Fibroblast of lung (primary cell): Measurements from ENCODE around the gene TNFSF18.

Experiments
- EZH2 ChIP-seq: IDR thresholded peaks from 2 replicates; pipeline ENCODE4 v1.5.1; 2012; ENCODE audit warnings: low read length, control low read depth, mild to moderate bottlenecking; ENCODE audit errors: missing control alignments
- TF ChIP-seq, protein P1 (sequence below), 2 donors: IDR thresholded peaks in 1 of 2; conservative IDR thresholded peaks in 1 of 2; 1 replicate in 1 of 2; 2 replicates in 1 of 2; pipeline ENCODE4 v1.5.1; 2011 to 2012; ENCODE audit warnings: low read length in 2 of 2, control low read depth in 1 of 2, inconsistent platforms in 1 of 2, low read depth in 1 of 2, mild to moderate bottlenecking in 1 of 2

- TF ChIP-seq, protein P1, sequence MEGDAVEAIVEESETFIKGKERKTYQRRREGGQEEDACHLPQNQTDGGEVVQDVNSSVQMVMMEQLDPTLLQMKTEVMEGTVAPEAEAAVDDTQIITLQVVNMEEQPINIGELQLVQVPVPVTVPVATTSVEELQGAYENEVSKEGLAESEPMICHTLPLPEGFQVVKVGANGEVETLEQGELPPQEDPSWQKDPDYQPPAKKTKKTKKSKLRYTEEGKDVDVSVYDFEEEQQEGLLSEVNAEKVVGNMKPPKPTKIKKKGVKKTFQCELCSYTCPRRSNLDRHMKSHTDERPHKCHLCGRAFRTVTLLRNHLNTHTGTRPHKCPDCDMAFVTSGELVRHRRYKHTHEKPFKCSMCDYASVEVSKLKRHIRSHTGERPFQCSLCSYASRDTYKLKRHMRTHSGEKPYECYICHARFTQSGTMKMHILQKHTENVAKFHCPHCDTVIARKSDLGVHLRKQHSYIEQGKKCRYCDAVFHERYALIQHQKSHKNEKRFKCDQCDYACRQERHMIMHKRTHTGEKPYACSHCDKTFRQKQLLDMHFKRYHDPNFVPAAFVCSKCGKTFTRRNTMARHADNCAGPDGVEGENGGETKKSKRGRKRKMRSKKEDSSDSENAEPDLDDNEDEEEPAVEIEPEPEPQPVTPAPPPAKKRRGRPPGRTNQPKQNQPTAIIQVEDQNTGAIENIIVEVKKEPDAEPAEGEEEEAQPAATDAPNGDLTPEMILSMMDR (conservative IDR thresholded peaks at IDR 0.05 in 1 of 2, IDR thresholded peaks at IDR 0.05 in 1 of 2; ENCODE audit: low read depth in 1 of 2, low read length in 2 of 2): no peak
- TF ChIP-seq EZH2: no peak
Measured at GRCh38 chr1:173097001-173097400, 46.3 kb upstream of the TNFSF18 start.
